IPS-15b (cell line): ENCODE results near the gene OCA2.

Source experiments
- H3K27me3 ChIP-seq: one replicate; pipeline ENCODE4 v1.6.1; 2013; ENCODE audit warnings: low read length; ENCODE audit not compliant: control insufficient read depth, insufficient read depth
- H3K36me3 ChIP-seq: one replicate; pipeline ENCODE4 v1.6.1; 2013; ENCODE audit warnings: low read length; ENCODE audit not compliant: control insufficient read depth, insufficient read depth
- H3K4me1 ChIP-seq: one replicate; pipeline ENCODE4 v1.6.1; 2013; ENCODE audit warnings: mild to moderate bottlenecking, low read length; ENCODE audit not compliant: control insufficient read depth, insufficient read depth
- H3K4me3 ChIP-seq: one replicate; pipeline ENCODE4 v1.5.1; 2013; ENCODE audit warnings: low read depth, low read length
- H3K9ac ChIP-seq: one replicate; pipeline ENCODE4 v1.6.1; 2013; ENCODE audit warnings: low read depth, mild to moderate bottlenecking, low read length
- H3K9me3 ChIP-seq: one replicate; pipeline ENCODE4 v1.6.1; 2013; ENCODE audit warnings: mild to moderate bottlenecking, low read length; ENCODE audit not compliant: control insufficient read depth, insufficient read depth

OCA2 gene

DNA sequence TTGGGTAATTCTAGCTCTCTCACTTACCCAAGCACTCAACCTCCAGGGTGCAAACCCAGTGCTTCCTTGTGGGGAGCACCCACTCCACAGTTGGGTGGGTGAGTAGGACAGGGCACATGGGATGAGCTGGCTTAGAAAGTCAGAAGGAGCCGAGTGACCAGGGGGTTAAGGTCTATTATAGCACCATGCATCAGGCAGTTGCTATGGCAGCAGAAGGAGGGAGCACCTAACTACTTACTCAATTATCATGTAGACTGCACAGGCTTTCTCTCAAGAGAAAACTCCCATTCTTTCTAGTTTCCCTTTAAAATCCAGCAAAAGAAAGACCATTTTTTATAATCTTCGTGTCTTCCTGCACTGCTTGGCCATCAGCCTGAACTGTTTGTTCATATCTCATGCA, 163.0 kb downstream of the OCA2 start:
- Histone ChIP-seq H3K9ac (no peak overlapping the region), H3K4me1 (peaks cover 6% of the 10 kb centered on the region), H3K4me3 (no peak overlapping the region), H3K9me3 (no peaks in the 10 kb centered on the region), H3K36me3 (no peaks in the 10 kb centered on the region), H3K27me3 (no peaks in the 10 kb centered on the region)

DNA sequence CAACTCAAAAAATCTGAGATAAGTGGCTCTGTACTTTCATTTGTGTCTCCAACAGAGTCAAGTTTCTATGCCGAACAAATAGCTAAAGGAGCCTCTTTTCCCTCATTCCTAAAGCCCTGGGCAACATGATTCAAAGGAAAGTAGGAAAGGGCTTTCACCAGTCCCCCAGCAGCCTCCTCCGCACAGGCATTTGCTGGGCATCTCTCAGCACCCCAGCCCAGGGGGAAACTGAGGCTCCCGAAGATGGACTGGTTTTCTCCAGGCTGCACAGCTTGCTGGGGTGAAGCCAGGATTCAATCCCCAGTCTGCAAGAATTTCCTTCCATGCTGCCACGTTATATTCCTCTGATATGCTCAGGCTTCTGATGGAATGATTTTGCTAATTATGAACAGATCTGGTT, 163.8 kb downstream of the OCA2 start:
- no peak overlapping the region for H3K9ac ChIP-seq
- no peak overlapping the region for H3K4me3 ChIP-seq
- H3K36me3 ChIP-seq, result no peaks in the 10 kb centered on the region
- no peaks in the 10 kb centered on the region for H3K9me3 ChIP-seq
- peaks cover 6% of the 10 kb centered on the region for H3K4me1 ChIP-seq
- no peaks in the 10 kb centered on the region for H3K27me3 ChIP-seq

DNA sequence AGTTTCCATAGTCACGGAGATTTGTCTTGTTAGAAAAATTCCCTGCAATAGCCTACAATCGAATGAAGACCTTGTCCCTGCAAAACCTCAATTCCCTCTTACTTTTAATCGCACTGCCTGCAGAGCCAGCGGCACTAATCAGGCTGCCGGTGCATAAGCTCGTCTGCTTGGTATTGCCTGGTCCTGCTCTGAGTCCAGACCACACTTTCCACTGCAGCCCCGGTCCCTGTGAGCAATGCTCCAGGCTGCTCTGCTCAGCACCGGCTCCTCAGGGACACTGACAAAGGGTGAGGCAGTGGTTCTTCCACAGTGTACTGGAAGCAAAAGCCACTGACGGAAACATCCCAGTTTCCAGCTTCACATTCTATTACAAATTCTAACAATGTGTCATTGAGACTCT, 164.3 kb downstream of the OCA2 start:
- Histone ChIP-seq H3K9ac (no peak overlapping the region), H3K27me3 (no peaks in the 10 kb centered on the region), H3K4me1 (peaks cover 6% of the 10 kb centered on the region), H3K9me3 (no peaks in the 10 kb centered on the region), H3K36me3 (no peaks in the 10 kb centered on the region), H3K4me3 (no peak overlapping the region)

DNA sequence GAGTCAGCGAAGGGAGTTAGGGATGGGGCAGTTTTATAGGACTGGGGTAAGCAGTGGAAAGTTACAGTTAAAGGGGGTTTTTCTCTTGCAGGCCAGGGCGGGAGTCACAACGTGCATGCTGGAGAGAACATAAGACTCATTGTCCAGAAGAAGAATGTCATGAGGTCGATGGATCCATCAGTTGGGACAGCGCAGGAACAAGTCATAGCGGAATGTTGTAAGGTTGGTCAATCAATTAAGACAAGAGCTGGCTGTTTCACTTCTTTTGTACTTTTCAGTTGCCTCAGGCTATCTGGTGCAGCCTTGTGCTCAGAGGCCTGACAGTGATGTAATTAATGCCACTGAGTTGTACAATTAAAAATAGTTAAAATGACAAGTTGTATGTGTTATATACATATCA, 165.6 kb downstream of the OCA2 start:
- H3K4me1 ChIP-seq, result no peaks in the 10 kb centered on the region
- no peaks in the 10 kb centered on the region for H3K36me3 ChIP-seq
- no peak overlapping the region for H3K4me3 ChIP-seq
- no peaks in the 10 kb centered on the region for H3K9me3 ChIP-seq
- H3K27me3 ChIP-seq, result no peaks in the 10 kb centered on the region
- H3K9ac ChIP-seq, result no peak overlapping the region

DNA sequence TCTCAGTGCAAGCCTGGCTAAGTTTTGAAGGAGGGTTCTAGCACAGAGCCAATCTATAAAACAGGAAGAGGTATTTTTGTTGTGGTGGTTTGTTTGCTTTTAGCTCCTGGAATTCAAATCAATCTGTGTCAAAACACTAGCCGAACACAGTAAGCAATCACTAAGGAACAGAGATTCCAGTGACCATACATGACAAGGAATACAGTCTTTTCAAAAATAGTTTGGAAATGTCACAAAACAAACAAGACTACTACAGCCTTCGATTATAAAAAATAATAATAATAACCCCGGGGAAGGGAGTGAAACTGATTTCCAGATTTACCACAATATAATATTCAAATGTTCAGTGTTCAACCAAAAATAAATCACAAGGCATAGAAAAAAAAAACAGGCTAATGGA, 166.5 kb downstream of the OCA2 start:
- Histone ChIP-seq H3K4me3 (no peak overlapping the region), H3K27me3 (no peaks in the 10 kb centered on the region), H3K9ac (no peak overlapping the region), H3K9me3 (no peaks in the 10 kb centered on the region), H3K36me3 (no peaks in the 10 kb centered on the region), H3K4me1 (no peaks in the 10 kb centered on the region)

DNA sequence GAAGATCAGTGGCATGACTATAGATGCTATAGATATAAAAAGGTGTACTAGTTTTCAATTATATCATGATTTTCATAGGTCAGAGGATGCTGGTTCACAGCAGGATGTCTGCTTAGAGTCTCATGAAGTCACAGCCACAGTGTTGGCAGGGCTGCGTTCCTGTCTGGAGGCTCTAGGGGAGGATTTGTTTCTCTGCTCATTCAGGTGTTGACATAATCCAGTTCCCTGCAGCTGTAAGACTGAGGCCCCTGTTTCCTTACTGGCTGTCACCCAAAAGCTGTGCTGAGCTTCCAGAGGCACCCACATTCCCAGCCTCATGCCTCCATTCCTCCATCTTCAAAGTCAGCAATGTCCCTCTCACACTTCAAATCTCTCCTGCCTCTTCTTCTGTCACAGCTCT, 170.7 kb downstream of the OCA2 start:
- no peaks in the 10 kb centered on the region for H3K27me3 ChIP-seq
- no peak overlapping the region for H3K4me3 ChIP-seq
- H3K9me3 ChIP-seq, result no peaks in the 10 kb centered on the region
- no peaks in the 10 kb centered on the region for H3K4me1 ChIP-seq
- no peaks in the 10 kb centered on the region for H3K36me3 ChIP-seq
- no peak overlapping the region for H3K9ac ChIP-seq

DNA sequence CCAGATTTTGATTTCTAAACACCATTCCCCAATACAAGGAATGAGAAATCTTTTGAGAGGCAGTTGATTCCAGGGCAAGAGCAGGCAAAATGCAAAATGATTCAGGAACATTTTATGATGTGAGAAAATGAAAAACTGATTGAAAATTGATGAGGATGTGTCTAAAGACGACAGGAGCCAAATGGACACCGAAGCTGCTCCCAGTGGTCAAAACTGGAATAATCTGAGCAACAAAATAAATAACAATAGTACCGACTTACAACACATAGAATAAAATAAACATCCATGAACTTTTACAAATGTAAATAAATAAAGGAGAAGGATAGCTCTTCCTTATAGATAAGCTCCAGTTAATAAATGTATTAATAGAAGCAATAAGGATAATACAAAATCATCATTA, 186.8 kb downstream of the OCA2 start:
- Histone ChIP-seq H3K4me1 (no peaks in the 10 kb centered on the region), H3K27me3 (no peaks in the 10 kb centered on the region), H3K9ac (no peak overlapping the region), H3K9me3 (no peaks in the 10 kb centered on the region), H3K36me3 (no peaks in the 10 kb centered on the region), H3K4me3 (no peak overlapping the region)

DNA sequence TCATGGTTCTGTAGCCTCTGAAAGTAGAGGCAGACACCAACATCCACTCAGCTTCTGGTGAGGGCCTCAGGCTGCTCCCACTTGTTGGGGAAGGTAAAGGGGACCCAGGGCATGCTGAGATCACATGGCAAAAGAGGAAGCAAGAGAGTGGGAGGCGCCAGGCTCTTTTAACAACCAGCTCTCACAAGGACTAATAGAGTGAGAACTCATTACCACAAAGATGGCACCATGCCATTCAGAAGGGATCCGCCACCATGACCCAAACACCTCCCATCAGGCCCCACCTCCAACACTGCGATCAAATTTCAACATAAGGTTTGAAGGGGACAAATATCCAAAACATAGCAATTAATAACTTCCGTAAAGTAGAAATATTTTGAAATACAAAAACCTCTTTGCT, 192.3 kb downstream of the OCA2 start:
- no peak overlapping the region for H3K4me3 ChIP-seq
- H3K4me1 ChIP-seq, result no peaks in the 10 kb centered on the region
- no peaks in the 10 kb centered on the region for H3K9me3 ChIP-seq
- H3K36me3 ChIP-seq, result no peaks in the 10 kb centered on the region
- no peak overlapping the region for H3K9ac ChIP-seq
- H3K27me3 ChIP-seq, result no peaks in the 10 kb centered on the region

DNA sequence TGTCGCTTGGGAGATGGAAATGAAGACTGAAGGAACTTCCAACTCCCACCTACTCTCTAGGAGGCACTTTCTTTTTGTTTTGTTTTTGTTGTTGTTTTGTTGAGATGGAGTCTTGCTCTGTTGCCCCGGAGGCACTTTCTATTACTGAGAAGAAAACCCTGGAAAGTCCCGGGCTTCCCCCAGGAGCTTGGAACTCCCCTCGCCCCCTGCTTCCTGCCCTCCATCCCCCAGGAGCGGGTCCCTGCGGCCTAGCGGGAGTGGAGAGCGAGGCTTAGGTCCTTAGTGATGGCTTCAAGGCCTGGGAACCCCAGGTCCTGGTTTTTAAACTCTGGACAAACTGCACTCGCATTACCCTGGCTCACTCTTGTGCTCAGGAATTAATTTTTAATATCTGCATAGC, 195.7 kb downstream of the OCA2 start:
- Histone ChIP-seq H3K27me3 (no peaks in the 10 kb centered on the region), H3K4me1 (peaks cover 2% of the 10 kb centered on the region), H3K36me3 (no peaks in the 10 kb centered on the region), H3K9me3 (no peaks in the 10 kb centered on the region), H3K4me3 (no peak overlapping the region), H3K9ac (no peak overlapping the region)

DNA sequence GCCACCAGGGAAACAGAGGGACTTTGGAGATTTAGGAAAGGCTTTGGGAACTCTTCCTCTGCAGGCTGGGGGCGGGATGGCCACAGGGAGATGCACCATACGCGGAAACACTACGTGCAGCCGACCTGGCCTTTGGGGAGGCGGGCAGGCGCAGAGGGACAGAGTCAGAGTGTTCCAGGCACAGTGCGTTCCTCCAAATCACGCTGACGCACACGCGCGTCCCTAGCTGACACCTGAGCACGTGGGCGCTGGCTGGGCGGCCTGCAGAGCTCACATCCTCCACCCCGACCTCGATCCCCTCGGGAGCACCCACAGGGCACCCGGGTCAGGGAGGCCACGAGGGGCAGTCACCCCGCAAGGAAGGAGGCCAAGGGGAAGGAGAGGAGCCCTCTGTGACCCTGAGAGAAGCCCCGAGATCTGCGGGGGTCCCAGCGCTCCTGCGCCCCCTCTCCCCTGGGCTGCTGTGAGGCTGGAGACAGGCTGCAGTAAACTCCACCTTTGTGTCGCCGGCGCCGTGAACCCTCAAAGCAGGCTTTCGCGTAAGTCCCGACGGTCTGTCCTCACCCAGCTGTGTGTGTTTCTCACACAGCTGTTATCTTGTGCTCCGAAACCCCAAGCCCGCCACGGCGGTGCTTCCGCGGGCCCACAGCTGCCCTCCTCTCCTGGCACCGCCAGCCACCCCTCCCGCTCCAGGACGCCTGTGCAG, 196.3 kb downstream of the OCA2 start:
- Histone ChIP-seq H3K9me3 (no peaks in the 10 kb centered on the region), H3K4me1 (peaks cover 2% of the 10 kb centered on the region), H3K9ac (no peak overlapping the region), H3K36me3 (no peaks in the 10 kb centered on the region), H3K27me3 (no peaks in the 10 kb centered on the region), H3K4me3 (no peak overlapping the region)

DNA sequence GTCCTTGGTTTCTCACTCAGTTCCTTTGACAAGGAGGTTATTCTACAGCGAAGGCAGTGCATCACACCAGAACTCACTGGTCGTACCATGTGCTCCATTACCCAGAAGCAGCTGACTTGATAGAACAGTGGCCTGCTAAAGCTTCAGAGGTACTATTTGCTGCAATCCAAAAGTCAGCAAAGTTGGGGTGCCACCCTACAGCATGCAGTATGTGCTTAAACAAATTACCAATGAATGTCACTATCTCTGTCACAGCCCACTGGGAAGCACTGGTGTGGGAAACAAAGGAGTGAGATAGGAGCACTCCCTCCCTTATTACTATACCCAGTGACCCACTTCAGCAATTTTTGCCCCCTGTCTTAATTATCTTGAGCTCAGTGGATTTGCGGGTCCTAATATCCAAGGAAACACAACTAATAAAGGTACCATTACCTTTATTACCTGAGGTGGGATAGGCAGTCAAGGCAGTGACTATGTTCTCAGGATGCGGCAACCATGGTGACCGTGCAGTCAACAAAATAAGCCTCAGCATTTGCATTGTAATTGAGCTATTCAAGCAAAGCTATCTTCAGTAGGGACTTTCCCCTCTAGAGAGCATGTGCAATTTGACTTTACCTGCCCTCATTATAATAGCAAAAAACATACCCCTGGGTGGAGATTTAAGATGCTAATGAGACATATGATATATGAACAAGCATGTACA, 199.4 kb downstream of the OCA2 start:
- no peaks in the 10 kb centered on the region for H3K36me3 ChIP-seq
- no peak overlapping the region for H3K9ac ChIP-seq
- H3K4me3 ChIP-seq, result no peak overlapping the region
- no peaks in the 10 kb centered on the region for H3K27me3 ChIP-seq
- H3K4me1 ChIP-seq, result peaks cover 2% of the 10 kb centered on the region
- H3K9me3 ChIP-seq, result peaks cover 2% of the 10 kb centered on the region

DNA sequence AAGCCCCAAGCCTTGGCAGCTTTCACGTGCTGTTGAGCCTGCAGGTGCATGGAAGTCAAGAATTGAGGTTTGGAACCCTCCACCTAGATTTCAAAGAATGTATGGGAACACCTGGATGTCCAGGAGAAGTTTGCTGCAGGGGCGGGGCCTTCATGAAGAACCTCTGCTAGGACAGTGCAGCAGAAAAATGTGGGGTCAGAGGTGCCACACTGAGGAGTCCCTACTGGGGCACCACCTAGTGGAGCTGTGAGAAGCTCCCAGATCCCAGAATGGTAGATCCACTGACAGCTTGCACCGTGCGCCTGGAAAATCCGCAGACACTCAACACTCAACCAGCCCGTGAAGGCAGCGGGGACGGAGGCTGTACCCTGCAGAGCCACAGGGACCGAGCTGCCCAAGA, 201.6 kb downstream of the OCA2 start:
- no peak overlapping the region for H3K4me3 ChIP-seq
- H3K36me3 ChIP-seq, result no peaks in the 10 kb centered on the region
- peaks cover 2% of the 10 kb centered on the region for H3K9me3 ChIP-seq
- H3K9ac ChIP-seq, result no peak overlapping the region
- H3K27me3 ChIP-seq, result no peaks in the 10 kb centered on the region
- peaks cover 2% of the 10 kb centered on the region for H3K4me1 ChIP-seq
